GM19438 (cell line): Measurements from ENCODE around the gene GGACT.
"Not testable (repeated sequence)": the region's sequence is repeated elsewhere in the genome, so short reads cannot be mapped to it uniquely, and the experiment has no call there.

Experiments
- ATAC-seq: cut with Tn5 transposase; IDR thresholded peaks from one replicate; pipeline ENCODE4 v1.9.1; 2021; ENCODE audit warnings: low read depth; ENCODE audit not compliant: unreplicated experiment

GGACT gene

GRCh38 chr13:100588331-100589177 is at the start of gene GGACT:
Gene GGACT, minus strand, starts transcription at chr13:100588789. Its CDS starts 56,198 bp downstream, at chr13:100532591.
- ATAC-seq: peak; percentile 98

- ATAC-seq: no peak
Observed at GRCh38 chr13:100637796-100638195, 49.2 kb upstream of the GGACT start.

GRCh38 chr13:100637380-100637779 is 48.8 kb upstream of the GGACT start:
- no peak for ATAC-seq

GRCh38 chr13:100636441-100636840 is 47.9 kb upstream of the GGACT start:
- no peak for ATAC-seq

- ATAC-seq: no peak
Observed at GRCh38 chr13:100636004-100636403, 47.4 kb upstream of the GGACT start.

GRCh38 chr13:100634696-100635095 is 46.1 kb upstream of the GGACT start:
- ATAC-seq: no peak

GRCh38 chr13:100633461-100633860 is 44.9 kb upstream of the GGACT start:
- ATAC-seq: no peak

- ATAC-seq: no peak
Observed at GRCh38 chr13:100630555-100630954, 42.0 kb upstream of the GGACT start.

- ATAC-seq: no peak
Observed at GRCh38 chr13:100627120-100627519, 38.5 kb upstream of the GGACT start.

GRCh38 chr13:100625447-100625846 is 36.9 kb upstream of the GGACT start:
- no peak for ATAC-seq

GRCh38 chr13:100620792-100621191 is 32.2 kb upstream of the GGACT start:
- ATAC-seq: no peak

GRCh38 chr13:100619940-100620339 is 31.4 kb upstream of the GGACT start:
- ATAC-seq: no peak

GRCh38 chr13:100618897-100619296 is 30.3 kb upstream of the GGACT start:
- not testable (repeated sequence) for ATAC-seq

GRCh38 chr13:100613031-100613430 is 24.4 kb upstream of the GGACT start:
- no peak for ATAC-seq

- no peak for ATAC-seq
Observed at GRCh38 chr13:100611678-100612492, 23.3 kb upstream of the GGACT start.

GRCh38 chr13:100610391-100611347 is 22.1 kb upstream of the GGACT start:
- peak; percentile 38 for ATAC-seq

- ATAC-seq: peak; percentile 61
Observed at GRCh38 chr13:100608906-100609305, 20.3 kb upstream of the GGACT start.

- no peak for ATAC-seq
Observed at GRCh38 chr13:100608489-100608888, 19.9 kb upstream of the GGACT start.

GRCh38 chr13:100604918-100605710 is 16.5 kb upstream of the GGACT start:
- no peak for ATAC-seq
